Calu3 (cell line): ENCODE results near the gene ADPRHL1. TPM values are rescaled to one million over a fixed set of nuclear protein-coding genes. Genes with fewer than 3 reads are reported as not detected.

ENCODE experiments used
- BruUV-seq: library from RNA; stranded (reverse); fragments of 400-500 nt; replicated peaks from 2 replicates; lab custom pipeline; 2021; lab: Mats Ljungman, UMichigan
- CTCF ChIA-PET: fragments of 300-600 bp; sonication (Branson Sonifier 250); formaldehyde crosslinking; loops from one replicate; lab custom pipeline; 2022; ENCODE audit warnings: antibody characterized with exemption; lab: Charles Lee
- DNase-seq: peaks from one replicate; pipeline ENCODE4 v3.0.0; 2022
- H3K27ac Mint-ChIP-seq: one replicate; pipeline ENCODE4 v1.8.0; 2022; ENCODE audit warnings: mixed read lengths; ENCODE audit not compliant: unreplicated experiment
- H3K27me3 Mint-ChIP-seq: one replicate; pipeline ENCODE4 v1.8.0; 2022; ENCODE audit warnings: mixed read lengths; ENCODE audit not compliant: unreplicated experiment
- H3K36me3 Mint-ChIP-seq: one replicate; pipeline ENCODE4 v1.8.0; 2022; ENCODE audit warnings: mild to moderate bottlenecking, moderate library complexity, mixed read lengths; ENCODE audit not compliant: insufficient read depth, unreplicated experiment
- H3K4me1 Mint-ChIP-seq: one replicate; pipeline ENCODE4 v1.8.0; 2022; ENCODE audit warnings: mild to moderate bottlenecking, low read depth, mixed read lengths; ENCODE audit not compliant: unreplicated experiment
- H3K4me3 Mint-ChIP-seq: one replicate; pipeline ENCODE4 v1.8.0; 2022; ENCODE audit warnings: mild to moderate bottlenecking, low read depth, moderate library complexity, mixed read lengths; ENCODE audit not compliant: unreplicated experiment
- H3K9me3 Mint-ChIP-seq: one replicate; pipeline ENCODE4 v1.8.0; 2022; ENCODE audit warnings: low read depth, mixed read lengths; ENCODE audit not compliant: unreplicated experiment
- intact Hi-C: fragments of 100-400 bp; cut with micrococcal nuclease; formaldehyde crosslinking; loops from one replicate; pipeline ENCODE4 v1.10.0; 2022; ENCODE audit not compliant: unreplicated experiment
- total RNA-seq: library from RNA; stranded (reverse); gene quantifications from 2 replicates; pipeline ENCODE4 v1.2.3, GENCODE V29; 2022
- TF ChIP-seq, protein P1 (sequence below): fragments of 200-600 bp; IDR thresholded peaks from one replicate; pipeline ENCODE4 v1.8.0; 2022; ENCODE audit warnings: antibody characterized with exemption; ENCODE audit not compliant: unreplicated experiment

The ADPRHL1 gene
- total RNA-seq, 1 experiment from 2014 or later: 2.0 TPM

GRCh38 chr13:113404723-113405471 lies 48.4 kb downstream of the ADPRHL1 start:
- intact Hi-C loops: no loop called here
- TF ChIP-seq, protein P1, sequence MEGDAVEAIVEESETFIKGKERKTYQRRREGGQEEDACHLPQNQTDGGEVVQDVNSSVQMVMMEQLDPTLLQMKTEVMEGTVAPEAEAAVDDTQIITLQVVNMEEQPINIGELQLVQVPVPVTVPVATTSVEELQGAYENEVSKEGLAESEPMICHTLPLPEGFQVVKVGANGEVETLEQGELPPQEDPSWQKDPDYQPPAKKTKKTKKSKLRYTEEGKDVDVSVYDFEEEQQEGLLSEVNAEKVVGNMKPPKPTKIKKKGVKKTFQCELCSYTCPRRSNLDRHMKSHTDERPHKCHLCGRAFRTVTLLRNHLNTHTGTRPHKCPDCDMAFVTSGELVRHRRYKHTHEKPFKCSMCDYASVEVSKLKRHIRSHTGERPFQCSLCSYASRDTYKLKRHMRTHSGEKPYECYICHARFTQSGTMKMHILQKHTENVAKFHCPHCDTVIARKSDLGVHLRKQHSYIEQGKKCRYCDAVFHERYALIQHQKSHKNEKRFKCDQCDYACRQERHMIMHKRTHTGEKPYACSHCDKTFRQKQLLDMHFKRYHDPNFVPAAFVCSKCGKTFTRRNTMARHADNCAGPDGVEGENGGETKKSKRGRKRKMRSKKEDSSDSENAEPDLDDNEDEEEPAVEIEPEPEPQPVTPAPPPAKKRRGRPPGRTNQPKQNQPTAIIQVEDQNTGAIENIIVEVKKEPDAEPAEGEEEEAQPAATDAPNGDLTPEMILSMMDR: no peak
- H3K4me1 Mint-ChIP-seq: no peaks in the 10 kb centered on the region
- no peak overlapping the region for H3K4me3 Mint-ChIP-seq
- DNase-seq: no peak
- H3K9me3 Mint-ChIP-seq: no peaks in the 10 kb centered on the region
- no peaks in the 10 kb centered on the region for H3K36me3 Mint-ChIP-seq
- H3K27ac Mint-ChIP-seq: no peak overlapping the region
- CTCF ChIA-PET: no interaction called here
- H3K27me3 Mint-ChIP-seq: no peaks in the 10 kb centered on the region
- BruUV-seq: no TSS peak

- BruUV-seq: no TSS peak
- CTCF ChIA-PET: no interaction called here
- TF ChIP-seq, protein P1: no peak
- no peaks in the 10 kb centered on the region for H3K27me3 Mint-ChIP-seq
- no peak overlapping the region for H3K27ac Mint-ChIP-seq
- intact Hi-C loops: no loop called here
- no peaks in the 10 kb centered on the region for H3K4me1 Mint-ChIP-seq
- H3K9me3 Mint-ChIP-seq: no peaks in the 10 kb centered on the region
- H3K4me3 Mint-ChIP-seq: no peak overlapping the region
- DNase-seq: no peak
- no peaks in the 10 kb centered on the region for H3K36me3 Mint-ChIP-seq
Measured at GRCh38 chr13:113404366-113404722, 48.9 kb downstream of the ADPRHL1 start.

DNA sequence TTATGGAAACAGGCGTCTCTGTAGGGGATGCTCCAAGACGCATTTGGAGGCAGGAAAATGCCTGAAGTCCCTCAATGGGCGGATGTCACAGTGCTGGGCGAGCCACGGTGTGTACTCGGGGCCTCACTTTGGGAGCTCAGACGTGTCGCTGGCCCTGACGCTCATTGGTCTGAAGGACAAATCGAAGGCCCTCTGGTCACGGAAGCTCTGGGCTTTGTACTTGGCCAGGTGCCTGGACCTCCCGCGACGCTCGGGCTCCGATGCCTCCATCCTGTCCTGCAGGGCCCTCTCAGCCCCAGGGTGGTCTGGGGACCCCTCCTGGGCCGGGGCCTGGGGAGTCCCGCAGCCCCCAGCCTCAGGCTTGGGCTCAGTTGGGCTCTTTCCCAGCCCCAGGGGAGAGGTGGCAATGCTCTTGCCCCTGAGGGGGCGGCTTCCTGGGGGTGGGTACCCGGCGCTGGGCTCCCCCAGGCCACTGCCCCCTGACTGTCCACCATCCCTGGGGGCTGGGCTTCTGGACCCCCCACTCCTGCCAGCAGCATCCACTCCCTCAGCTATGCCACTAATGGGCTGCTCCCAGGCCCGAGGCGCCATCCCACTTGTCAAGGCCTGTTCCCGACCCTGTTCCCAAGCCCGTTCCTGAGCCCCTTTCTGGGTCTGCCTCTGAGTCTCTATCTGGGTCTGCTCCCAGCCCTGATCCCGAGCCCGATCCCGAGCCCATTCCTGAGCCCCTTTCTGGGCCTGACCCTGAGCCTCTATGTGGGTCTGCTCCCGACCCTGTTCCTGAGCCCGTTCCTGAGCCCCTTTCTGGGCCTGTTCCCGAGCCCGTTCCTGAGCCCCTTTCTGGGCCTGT lies 49.8 kb downstream of the ADPRHL1 start:
- Mint-ChIP-seq H3K27ac (no peak overlapping the region), H3K4me1 (no peaks in the 10 kb centered on the region), H3K9me3 (no peaks in the 10 kb centered on the region), H3K36me3 (no peaks in the 10 kb centered on the region), H3K4me3 (no peak overlapping the region), H3K27me3 (no peaks in the 10 kb centered on the region)
- CTCF ChIA-PET: no interaction called here
- BruUV-seq: no TSS peak
- intact Hi-C loops: no loop called here
- no peak for DNase-seq
- TF ChIP-seq, protein P1: no peak

DNA sequence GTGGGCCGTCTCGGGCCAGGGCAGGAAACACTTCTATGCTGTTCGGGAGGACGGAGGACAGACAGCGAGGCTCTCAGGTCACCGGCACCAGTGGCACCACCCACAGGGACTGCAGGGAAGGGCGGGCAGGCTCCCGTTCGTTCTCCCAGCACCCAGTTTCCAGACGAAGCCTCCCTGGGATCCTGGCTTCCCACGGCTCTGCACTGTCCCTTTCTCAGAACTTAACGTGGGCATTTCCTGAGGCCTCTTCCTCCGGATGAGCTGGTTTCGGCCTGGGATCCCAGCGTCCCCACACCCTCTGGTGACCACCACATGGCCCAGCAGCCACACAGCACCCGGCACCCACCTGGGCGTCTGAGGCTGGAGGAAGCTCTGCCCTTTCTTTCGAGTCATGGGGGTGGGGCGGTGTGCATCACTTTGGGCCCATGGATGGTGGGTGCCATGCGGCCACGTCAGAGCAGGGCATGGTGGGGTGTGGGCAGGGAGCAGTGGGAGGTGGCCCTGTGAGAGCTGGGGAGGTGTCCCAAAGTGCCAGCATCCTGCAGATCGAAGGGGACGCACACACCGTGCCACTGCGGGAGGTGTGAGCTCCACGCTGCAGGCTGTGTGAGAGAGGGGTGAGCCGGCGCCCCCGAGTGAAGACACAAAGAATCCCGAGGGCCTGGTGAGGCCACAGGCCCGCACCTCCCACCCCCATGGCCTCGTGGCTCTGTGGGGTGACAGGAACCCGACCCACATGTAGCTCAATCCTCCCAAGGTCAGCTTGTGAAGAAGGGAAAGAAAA lies 50.6 kb downstream of the ADPRHL1 start:
- DNase-seq: no peak
- no peaks in the 10 kb centered on the region for H3K27me3 Mint-ChIP-seq
- no peak overlapping the region for H3K4me3 Mint-ChIP-seq
- H3K9me3 Mint-ChIP-seq: no peaks in the 10 kb centered on the region
- TF ChIP-seq, protein P1: no peak
- BruUV-seq: no TSS peak
- H3K4me1 Mint-ChIP-seq: no peaks in the 10 kb centered on the region
- no peak overlapping the region for H3K27ac Mint-ChIP-seq
- no peaks in the 10 kb centered on the region for H3K36me3 Mint-ChIP-seq
- intact Hi-C loops: no loop called here
- CTCF ChIA-PET: no interaction called here
